PC-3 (cell line): Measurements from ENCODE around the gene LRRC4B.

Experiments
- CTCF ChIP-seq: fragments of 300-600 bp; sonication (generic); conservative IDR thresholded peaks from 2 replicates; pipeline ENCODE4 v1.5.1; 2017; ENCODE audit warnings: antibody characterized with exemption, low read depth, mild to moderate bottlenecking, low read length
- EZH2 ChIP-seq: fragments of 300-600 bp; sonication (generic); IDR thresholded peaks from one replicate; pipeline ENCODE4 v1.6.1; 2017; ENCODE audit warnings: antibody characterized with exemption, mild to moderate bottlenecking, low read length; ENCODE audit not compliant: unreplicated experiment
- EZH2phosphoT487 ChIP-seq: fragments of 300-600 bp; sonication (generic); IDR thresholded peaks from 2 replicates; pipeline ENCODE4 v1.6.1; 2018; ENCODE audit warnings: mild to moderate bottlenecking, antibody characterized with exemption, low read length, borderline replicate concordance

GRCh38 chr19:50602935-50603334, 34.7 kb upstream of the LRRC4B start:
- TF ChIP-seq CTCF (no peak), EZH2phosphoT487 (no peak), EZH2 (no peak)
